Hepatocyte (in vitro differentiated cells): ENCODE results near the gene VOPP1. TPM values are rescaled to one million over a fixed set of nuclear protein-coding genes. Genes with fewer than 3 reads are reported as not detected.

ENCODE experiments used
- DNase-seq: peaks from one replicate; pipeline ENCODE4 v3.0.0-alpha.2; 2016; ENCODE audit warnings: low spot score
- H2AFZ ChIP-seq: fragments of 200-600 bp; sonication (generic); 2 replicates; pipeline ENCODE4 v1.6.0; 2016; ENCODE audit warnings: antibody characterized with exemption, mild to moderate bottlenecking
- H3K27ac ChIP-seq: fragments of 200-600 bp; sonication (generic); 2 replicates; pipeline ENCODE4 v1.5.1; 2016; ENCODE audit warnings: mild to moderate bottlenecking
- H3K27me3 ChIP-seq: fragments of 200-600 bp; sonication (generic); 2 replicates; pipeline ENCODE4 v1.6.1; 2016
- H3K36me3 ChIP-seq: fragments of 200-600 bp; sonication (generic); replicated peaks from 2 replicates; pipeline ENCODE4 v1.5.1; 2016; ENCODE audit warnings: low read depth; ENCODE audit not compliant: insufficient read depth
- H3K4me1 ChIP-seq: fragments of 200-600 bp; sonication (generic); 2 replicates; pipeline ENCODE4 v1.5.1; 2016; ENCODE audit warnings: mild to moderate bottlenecking, moderate library complexity; ENCODE audit not compliant: insufficient read depth
- H3K4me2 ChIP-seq: fragments of 200-600 bp; sonication (generic); 2 replicates; pipeline ENCODE4 v1.6.0; 2016
- H3K4me3 ChIP-seq: fragments of 200-600 bp; sonication (generic); 2 replicates; pipeline ENCODE4 v1.5.1; 2016; ENCODE audit warnings: mild to moderate bottlenecking
- H3K79me2 ChIP-seq: fragments of 200-600 bp; sonication (generic); 2 replicates; pipeline ENCODE4 v1.6.0; 2017; ENCODE audit warnings: mild to moderate bottlenecking
- H3K9me2 ChIP-seq: fragments of 200-600 bp; sonication (generic); replicated peaks from 2 replicates; pipeline ENCODE4 v1.6.0; 2017; ENCODE audit warnings: mild to moderate bottlenecking; ENCODE audit not compliant: insufficient read depth
- H3K9me3 ChIP-seq: fragments of 200-600 bp; sonication (generic); 2 replicates; pipeline ENCODE4 v1.5.1; 2016; ENCODE audit warnings: low read depth, mild to moderate bottlenecking
- H4K20me1 ChIP-seq: fragments of 200-600 bp; sonication (generic); 2 replicates; pipeline ENCODE4 v1.6.0; 2016; ENCODE audit warnings: mild to moderate bottlenecking; ENCODE audit not compliant: insufficient read depth, poor library complexity, severe bottlenecking
- EZH2 ChIP-seq: fragments of 200-600 bp; sonication (generic); IDR thresholded peaks from 2 replicates; pipeline ENCODE4 v1.6.1; 2016; ENCODE audit warnings: antibody characterized with exemption, mild to moderate bottlenecking, borderline replicate concordance
- EZH2phosphoT487 ChIP-seq: fragments of 200-600 bp; sonication (generic); IDR thresholded peaks from one replicate; pipeline ENCODE4 v1.6.1; 2018; ENCODE audit warnings: antibody characterized with exemption, mild to moderate bottlenecking, low read depth, moderate library complexity; ENCODE audit not compliant: unreplicated experiment, severe bottlenecking
- WGBS: methylation state at CpG from one replicate; pipeline ENCODE4 v1.1.6; 2016; ENCODE audit warnings: low lambda C conversion rate; ENCODE audit errors: missing lambda C conversion rate; 5-methylcytosine and 5-hydroxymethylcytosine counted together
- polyA plus RNA-seq: library from polyadenylated mRNA; unstranded; fragments of >200 nt; fragmentation: Nextera tagmentation; extraction: Ambion mirVana; gene quantifications from 2 replicates; pipeline ENCODE4 v1.2.1, GENCODE V29; 2016
- total RNA-seq: library from RNA; depleted of rRNA; stranded (reverse); fragments of >200 nt; gene quantifications from 2 replicates; pipeline ENCODE4 v1.2.3, GENCODE V29; 2014
- TF ChIP-seq, protein P1 (sequence below): fragments of 200-600 bp; sonication (generic); IDR thresholded peaks from 2 replicates; pipeline ENCODE4 v1.5.1; 2016; ENCODE audit warnings: antibody characterized with exemption, mild to moderate bottlenecking; ENCODE audit not compliant: poor library complexity

Gene VOPP1
- total and polyA plus RNA-seq, 2 experiments from 2014 or later, result 6.5 to 25.3 TPM

DNA sequence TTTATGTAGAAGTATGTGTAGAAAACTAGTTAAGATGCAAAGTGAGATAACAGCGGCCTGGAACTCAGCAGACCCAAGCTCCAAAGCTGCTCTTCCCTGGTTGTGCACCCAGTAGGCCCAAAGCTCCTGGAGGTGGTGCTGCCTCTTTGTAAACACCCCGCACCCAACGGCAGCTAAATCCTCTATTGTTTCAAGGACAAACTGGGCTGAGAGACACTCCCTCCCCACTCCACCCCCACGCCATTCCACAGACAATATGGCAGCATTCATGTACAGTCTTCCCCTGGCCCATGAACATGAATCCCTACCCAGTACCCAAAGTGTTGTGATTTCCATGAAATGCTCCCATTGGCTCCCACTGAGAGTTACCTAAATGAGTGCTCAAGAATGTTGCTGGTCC, 73.5 kb downstream of the VOPP1 start:
- Histone ChIP-seq H3K9me2 (no peaks in the 10 kb centered on the region), H3K4me1 (no peaks in the 10 kb centered on the region), H3K9me3 (no peaks in the 10 kb centered on the region), H2AFZ (no peak overlapping the region), H3K27ac (no peak overlapping the region), H3K4me3 (no peak overlapping the region), H3K4me2 (no peak overlapping the region), H3K79me2 (no peaks in the 10 kb centered on the region), H3K27me3 (no peaks in the 10 kb centered on the region), H3K36me3 (no peaks in the 10 kb centered on the region), H4K20me1 (no peaks in the 10 kb centered on the region)
- WGBS, result 87% methylated on average over 4 of the region's 4 CpGs
- no peak for DNase-seq
- TF ChIP-seq EZH2 (no peak), EZH2phosphoT487 (no peak)
- TF ChIP-seq, protein P1, sequence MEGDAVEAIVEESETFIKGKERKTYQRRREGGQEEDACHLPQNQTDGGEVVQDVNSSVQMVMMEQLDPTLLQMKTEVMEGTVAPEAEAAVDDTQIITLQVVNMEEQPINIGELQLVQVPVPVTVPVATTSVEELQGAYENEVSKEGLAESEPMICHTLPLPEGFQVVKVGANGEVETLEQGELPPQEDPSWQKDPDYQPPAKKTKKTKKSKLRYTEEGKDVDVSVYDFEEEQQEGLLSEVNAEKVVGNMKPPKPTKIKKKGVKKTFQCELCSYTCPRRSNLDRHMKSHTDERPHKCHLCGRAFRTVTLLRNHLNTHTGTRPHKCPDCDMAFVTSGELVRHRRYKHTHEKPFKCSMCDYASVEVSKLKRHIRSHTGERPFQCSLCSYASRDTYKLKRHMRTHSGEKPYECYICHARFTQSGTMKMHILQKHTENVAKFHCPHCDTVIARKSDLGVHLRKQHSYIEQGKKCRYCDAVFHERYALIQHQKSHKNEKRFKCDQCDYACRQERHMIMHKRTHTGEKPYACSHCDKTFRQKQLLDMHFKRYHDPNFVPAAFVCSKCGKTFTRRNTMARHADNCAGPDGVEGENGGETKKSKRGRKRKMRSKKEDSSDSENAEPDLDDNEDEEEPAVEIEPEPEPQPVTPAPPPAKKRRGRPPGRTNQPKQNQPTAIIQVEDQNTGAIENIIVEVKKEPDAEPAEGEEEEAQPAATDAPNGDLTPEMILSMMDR, result no peak

DNA sequence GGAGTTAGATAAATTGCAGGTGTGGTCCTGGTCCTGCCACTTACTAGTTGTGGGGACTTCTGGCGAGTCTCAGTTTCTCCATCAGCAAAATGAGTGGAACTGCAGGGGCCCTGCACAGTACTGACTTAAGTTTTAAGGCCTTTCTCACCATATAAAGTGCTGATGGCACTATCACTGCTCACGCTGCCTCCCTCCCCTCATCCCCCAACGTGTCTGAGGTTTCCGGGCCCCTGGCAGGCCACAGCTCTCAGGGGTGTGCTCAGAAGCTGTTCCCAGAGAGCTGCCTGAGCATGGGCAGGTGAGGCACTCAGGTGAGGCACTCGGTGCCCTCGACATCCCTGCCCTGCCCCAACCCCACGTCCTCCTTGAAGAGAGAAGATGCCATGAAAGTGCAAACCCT, 74.2 kb downstream of the VOPP1 start:
- no peaks in the 10 kb centered on the region for H3K27me3 ChIP-seq
- H3K27ac ChIP-seq, result no peak overlapping the region
- H4K20me1 ChIP-seq, result no peaks in the 10 kb centered on the region
- TF ChIP-seq, protein P1, result no peak
- no peak for TF ChIP-seq EZH2phosphoT487
- no peak for TF ChIP-seq EZH2
- H3K4me1 ChIP-seq, result no peaks in the 10 kb centered on the region
- H3K79me2 ChIP-seq, result no peaks in the 10 kb centered on the region
- H3K4me2 ChIP-seq, result no peak overlapping the region
- no peaks in the 10 kb centered on the region for H3K9me3 ChIP-seq
- no peaks in the 10 kb centered on the region for H3K36me3 ChIP-seq
- H2AFZ ChIP-seq, result no peak overlapping the region
- no peak for DNase-seq
- H3K4me3 ChIP-seq, result no peak overlapping the region
- no peaks in the 10 kb centered on the region for H3K9me2 ChIP-seq
- 96% methylated on average over 7 of the region's 7 CpGs for WGBS

DNA sequence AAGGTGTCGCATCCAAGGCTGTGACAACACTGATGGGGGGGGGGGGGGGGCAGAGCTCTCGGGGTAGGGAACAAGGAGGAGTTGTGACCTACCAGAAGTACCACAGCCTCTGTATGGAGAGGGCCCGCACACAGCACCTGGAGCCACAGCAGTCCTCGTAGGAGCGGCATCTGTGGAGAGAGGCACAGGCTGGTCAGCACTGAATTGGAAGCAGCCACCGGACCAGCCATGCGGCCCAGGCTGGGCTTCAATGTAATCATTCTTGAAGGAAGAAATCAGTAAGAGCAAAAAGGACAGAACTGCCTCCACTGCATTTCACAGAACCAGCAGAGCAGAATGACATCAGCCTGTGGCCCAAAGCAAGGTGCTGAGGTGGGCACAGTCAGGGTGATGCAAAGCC, 74.8 kb downstream of the VOPP1 start:
- Histone ChIP-seq H3K79me2 (no peaks in the 10 kb centered on the region), H3K4me1 (no peaks in the 10 kb centered on the region), H3K36me3 (no peaks in the 10 kb centered on the region), H3K27ac (no peak overlapping the region), H3K27me3 (no peaks in the 10 kb centered on the region), H2AFZ (no peak overlapping the region), H4K20me1 (no peaks in the 10 kb centered on the region), H3K9me2 (no peaks in the 10 kb centered on the region), H3K4me3 (no peak overlapping the region), H3K4me2 (no peak overlapping the region), H3K9me3 (no peaks in the 10 kb centered on the region)
- TF ChIP-seq EZH2 (no peak), EZH2phosphoT487 (no peak)
- TF ChIP-seq, protein P1, result no peak
- DNase-seq, result no peak
- WGBS, result 94% methylated on average over 7 of the region's 7 CpGs

DNA sequence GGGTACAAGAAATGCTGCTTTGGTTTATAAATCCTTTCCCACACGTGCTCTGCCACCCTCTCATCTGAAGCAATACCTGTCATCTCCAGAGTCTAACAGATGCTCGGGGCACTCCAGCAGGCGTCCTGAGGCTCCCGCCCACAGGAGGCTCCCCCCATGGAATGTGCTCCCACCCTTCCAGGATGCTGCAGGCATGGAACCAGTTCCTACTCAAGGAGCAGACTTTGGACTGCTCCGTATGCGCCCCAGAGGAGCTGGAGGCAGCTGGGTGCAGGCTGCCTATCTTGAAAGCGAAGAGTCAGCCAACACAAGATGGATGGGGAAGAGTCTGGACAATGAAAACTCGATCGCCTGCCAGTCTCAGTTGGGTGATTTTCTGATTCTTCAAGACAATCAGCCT, 75.4 kb downstream of the VOPP1 start:
- Histone ChIP-seq H3K27ac (no peak overlapping the region), H3K4me2 (no peak overlapping the region), H3K4me1 (no peaks in the 10 kb centered on the region), H4K20me1 (no peaks in the 10 kb centered on the region), H3K9me2 (no peaks in the 10 kb centered on the region), H3K27me3 (no peaks in the 10 kb centered on the region), H3K79me2 (no peaks in the 10 kb centered on the region), H3K9me3 (no peaks in the 10 kb centered on the region), H3K4me3 (no peak overlapping the region), H2AFZ (no peak overlapping the region), H3K36me3 (no peaks in the 10 kb centered on the region)
- 93% methylated on average over 9 of the region's 9 CpGs for WGBS
- DNase-seq, result no peak
- TF ChIP-seq EZH2 (no peak), EZH2phosphoT487 (no peak)
- TF ChIP-seq, protein P1, result no peak
